ENCODE results near the gene RBMS1.

- no peak for TF ChIP-seq CTCF (IDR thresholded peaks at IDR 0.05)
- TF ChIP-seq EP300 (IDR thresholded peaks at IDR 0.05; ENCODE audit: low read depth), result no peak
Measured at GRCh38 chr2:160353813-160354212, 139.8 kb downstream of the RBMS1 start.
